Caco-2 (cell line): ENCODE data around the gene DROSHA. TPM values are rescaled to one million over a fixed set of nuclear protein-coding genes. Genes with fewer than 3 reads are reported as not detected.
"Not testable (repeated sequence)": the region's sequence is repeated elsewhere in the genome, so short reads cannot be mapped to it uniquely, and the experiment has no call there.

ENCODE experiments used
- BruUV-seq: library from RNA; stranded (reverse); fragments of 400-500 nt; replicated peaks from 2 replicates; lab custom pipeline; 2021; lab: Mats Ljungman, UMichigan
- CTCF ChIA-PET: fragments of 300-600 bp; sonication (Branson Sonifier 250); formaldehyde crosslinking; loops from one replicate; lab custom pipeline; 2022; ENCODE audit warnings: antibody characterized with exemption; lab: Charles Lee
- POLR2A ChIA-PET: fragments of 300-600 bp; sonication (Branson Sonifier 250); formaldehyde crosslinking; loops from one replicate; lab custom pipeline; 2022; ENCODE audit warnings: antibody characterized with exemption; lab: Charles Lee
- DNase-seq, 2 experiments: peaks; one replicate each; pipeline versions ENCODE4 v3.0.0 to v3.0.0-alpha.2; 2020 to 2022
- H3K27me3 ChIP-seq: replicated peaks from 2 replicates; pipeline ENCODE4 v1.6.0; 2011; ENCODE audit warnings: low read length; ENCODE audit not compliant: control insufficient read depth, insufficient read depth
- H3K36me3 ChIP-seq: 2 replicates; pipeline ENCODE4 v1.5.1; 2011; ENCODE audit warnings: low read length; ENCODE audit not compliant: control insufficient read depth, insufficient read depth
- H3K4me1 ChIP-seq: fragments of 250-450 bp; sonication (Bioruptor Pico); 2 replicates; pipeline ENCODE4 v1.5.1; 2020; ENCODE audit warnings: mild to moderate bottlenecking
- H3K4me3 ChIP-seq: 2 replicates; pipeline ENCODE4 v1.5.1; 2011; ENCODE audit warnings: low read depth, mild to moderate bottlenecking, control low read depth, low read length
- H3K9me3 ChIP-seq: fragments of 250-450 bp; sonication (Bioruptor Pico); 2 replicates; pipeline ENCODE4 v1.5.1; 2020; ENCODE audit warnings: mild to moderate bottlenecking, moderate library complexity
- H3K27ac Mint-ChIP-seq: one replicate; pipeline ENCODE4 v1.8.0; 2022; ENCODE audit warnings: mixed read lengths; ENCODE audit not compliant: unreplicated experiment
- H3K27me3 Mint-ChIP-seq: one replicate; pipeline ENCODE4 v1.8.0; 2022; ENCODE audit warnings: mixed read lengths; ENCODE audit not compliant: insufficient read depth, unreplicated experiment
- H3K36me3 Mint-ChIP-seq: one replicate; pipeline ENCODE4 v1.8.0; 2022; ENCODE audit warnings: mild to moderate bottlenecking, mixed read lengths; ENCODE audit not compliant: insufficient read depth, unreplicated experiment
- H3K4me1 Mint-ChIP-seq: one replicate; pipeline ENCODE4 v1.8.0; 2022; ENCODE audit warnings: low read depth, mixed read lengths; ENCODE audit not compliant: unreplicated experiment
- H3K4me3 Mint-ChIP-seq: one replicate; pipeline ENCODE4 v1.8.0; 2022; ENCODE audit warnings: mild to moderate bottlenecking, moderate library complexity, mixed read lengths; ENCODE audit not compliant: unreplicated experiment
- H3K9me3 Mint-ChIP-seq: one replicate; pipeline ENCODE4 v1.8.0; 2022; ENCODE audit warnings: mixed read lengths; ENCODE audit not compliant: unreplicated experiment
- CTCF ChIP-seq, 2 experiments: fragments of 200-600 bp in 1 of 2; IDR thresholded peaks; 1 replicate in 1 of 2; 2 replicates in 1 of 2; pipeline versions ENCODE4 v1.5.1 to v1.8.0; 2011 to 2022; ENCODE audit warnings: antibody characterized with exemption in 1 of 2, control low read depth in 1 of 2, inconsistent platforms in 1 of 2, low read depth in 1 of 2, low read length in 1 of 2, mild to moderate bottlenecking in 1 of 2, moderate library complexity in 1 of 2; ENCODE audit not compliant: insufficient read depth in 1 of 2, severe bottlenecking in 1 of 2, unreplicated experiment in 1 of 2
- intact Hi-C: fragments of 100-400 bp; cut with micrococcal nuclease; formaldehyde crosslinking; loops from one replicate; pipeline ENCODE4 v1.10.0; 2022; ENCODE audit not compliant: unreplicated experiment
- total RNA-seq: library from RNA; stranded (reverse); gene quantifications from 2 replicates; pipeline ENCODE4 v1.2.3, GENCODE V29; 2022

Gene DROSHA
- total RNA-seq, 1 experiment from 2014 or later: 88.4 TPM

- Histone ChIP-seq H3K9me3 (no peaks in the 10 kb centered on the region), H3K36me3 (no peaks in the 10 kb centered on the region), H3K27me3 (no peaks in the 10 kb centered on the region), H3K4me3 (no peak overlapping the region), H3K4me1 (no peaks in the 10 kb centered on the region)
- Mint-ChIP-seq H3K36me3 (peaks cover 20% of the 10 kb centered on the region), H3K4me1 (no peaks in the 10 kb centered on the region), H3K27me3 (no peaks in the 10 kb centered on the region), H3K27ac (no peak overlapping the region), H3K4me3 (no peak overlapping the region), H3K9me3 (no peaks in the 10 kb centered on the region)
- ChIA-PET CTCF (no interaction called here), POLR2A (no interaction called here)
- DNase-seq: no peak
- TF ChIP-seq CTCF (IDR thresholded peaks at IDR 0.05; ENCODE audit: insufficient read depth in 1 of 2, low read depth in 1 of 2, low read length in 1 of 2, severe bottlenecking in 1 of 2, unreplicated experiment in 1 of 2): no peak
- intact Hi-C loops: no loop called here
- BruUV-seq: no TSS peak
These were observed 22.7 kb upstream of the DROSHA start for GRCh38 chr5:31554552-31554951.

- H3K9me3 Mint-ChIP-seq: no peaks in the 10 kb centered on the region
- no peak overlapping the region for H3K4me3 Mint-ChIP-seq
- no peaks in the 10 kb centered on the region for H3K4me1 Mint-ChIP-seq
- Histone ChIP-seq H3K4me3 (no peak overlapping the region), H3K36me3 (no peaks in the 10 kb centered on the region), H3K4me1 (no peaks in the 10 kb centered on the region), H3K9me3 (no peaks in the 10 kb centered on the region), H3K27me3 (no peaks in the 10 kb centered on the region)
- no peak for DNase-seq
- no peaks in the 10 kb centered on the region for H3K27me3 Mint-ChIP-seq
- intact Hi-C loops: no loop called here
- CTCF ChIA-PET: no interaction called here
- no peak overlapping the region for H3K27ac Mint-ChIP-seq
- POLR2A ChIA-PET: no interaction called here
- no peak for TF ChIP-seq CTCF (IDR thresholded peaks at IDR 0.05; ENCODE audit: insufficient read depth in 1 of 2, low read depth in 1 of 2, low read length in 1 of 2, severe bottlenecking in 1 of 2, unreplicated experiment in 1 of 2)
- peaks cover 21% of the 10 kb centered on the region for H3K36me3 Mint-ChIP-seq
- no TSS peak for BruUV-seq
These were observed 22.0 kb upstream of the DROSHA start for GRCh38 chr5:31553863-31554262.

- Mint-ChIP-seq H3K4me1 (no peaks in the 10 kb centered on the region), H3K36me3 (peaks cover 40% of the 10 kb centered on the region), H3K4me3 (no peak overlapping the region), H3K9me3 (no peaks in the 10 kb centered on the region), H3K27ac (no peak overlapping the region), H3K27me3 (no peaks in the 10 kb centered on the region)
- POLR2A ChIA-PET: no interaction called here
- H3K27me3 ChIP-seq: no peaks in the 10 kb centered on the region
- H3K9me3 ChIP-seq: no peaks in the 10 kb centered on the region
- BruUV-seq: no TSS peak
- peaks cover 1% of the 10 kb centered on the region; the same call in 1 of the 2 replicates for H3K36me3 ChIP-seq
- DNase-seq: no peak
- no peak for TF ChIP-seq CTCF (IDR thresholded peaks at IDR 0.05; ENCODE audit: insufficient read depth in 1 of 2, low read depth in 1 of 2, low read length in 1 of 2, severe bottlenecking in 1 of 2, unreplicated experiment in 1 of 2)
- no peaks in the 10 kb centered on the region for H3K4me1 ChIP-seq
- CTCF ChIA-PET: no interaction called here
- intact Hi-C loops: no loop called here
- no peak overlapping the region for H3K4me3 ChIP-seq
These were observed 20.0 kb upstream of the DROSHA start for GRCh38 chr5:31551878-31552277.

GRCh38 chr5:31549114-31549513 is 17.2 kb upstream of the DROSHA start:
- intact Hi-C loops, POLR2A ChIA-PET, H3K4me1 ChIP-seq, H3K27me3 ChIP-seq, H3K27me3 Mint-ChIP-seq, CTCF ChIA-PET, H3K9me3 ChIP-seq, BruUV-seq, H3K4me3 ChIP-seq, H3K4me3 Mint-ChIP-seq, H3K36me3 ChIP-seq, H3K9me3 Mint-ChIP-seq, H3K27ac Mint-ChIP-seq, H3K4me1 Mint-ChIP-seq, DNase-seq: not testable (repeated sequence)
- H3K36me3 Mint-ChIP-seq: peaks cover 59% of the 10 kb centered on the region
